Measurements from ENCODE around the gene OR6N1. TPM values are rescaled to one million over a fixed set of nuclear protein-coding genes. Genes with fewer than 3 reads are reported as not detected.

OR6N1 gene
- polyA plus RNA-seq, 1 donor (not counting 4 experiments of a cell fraction or from before 2014, with no cell fraction given): not detected

DNA sequence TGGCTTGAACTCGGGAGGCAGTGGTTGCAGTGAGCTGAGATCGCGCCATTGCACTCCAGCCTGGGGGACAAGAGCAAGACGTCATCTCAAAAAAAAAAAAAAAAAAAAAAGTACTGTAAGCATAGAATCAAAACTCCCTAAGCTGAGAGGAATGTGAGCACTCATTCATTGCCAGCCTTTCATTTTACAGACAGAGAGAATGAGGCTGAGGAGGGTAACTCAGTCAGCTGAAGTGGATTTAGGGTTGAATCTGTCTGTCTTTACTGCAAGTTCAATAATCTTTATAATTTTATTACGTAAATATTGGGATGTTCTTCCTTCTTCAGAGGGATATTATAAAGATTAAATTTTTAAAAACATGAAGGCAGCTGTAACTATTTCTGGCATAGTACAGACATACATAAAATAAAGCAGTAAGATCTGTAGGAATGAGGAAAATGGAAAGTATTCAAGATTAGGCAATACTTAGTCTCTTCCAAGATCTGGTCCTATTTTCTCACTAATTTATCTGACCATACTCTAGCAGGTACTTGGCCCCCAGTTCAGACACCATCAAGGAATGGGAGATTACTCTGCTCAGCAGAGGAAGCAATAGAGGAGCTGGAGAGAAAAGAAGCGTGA lies 35.0 kb upstream of the OR6N1 start:
- Histone ChIP-seq H3K27me3 (ENCODE audit: control insufficient read depth, extremely low read depth, insufficient read depth, low read length) (no peaks in the 10 kb centered on the region), H2AFZ (ENCODE audit: control insufficient read depth, low read length) (no peak overlapping the region), H3K79me2 (ENCODE audit: control insufficient read depth, insufficient read depth, low read length) (no peaks in the 10 kb centered on the region), H3K9me1 (ENCODE audit: control insufficient read depth, extremely low read depth, insufficient read depth, low read length) (no peaks in the 10 kb centered on the region), H3K4me3 (ENCODE audit: control insufficient read depth in 2 of 3, extremely low read depth in 1 of 3, insufficient read depth in 2 of 3, low read depth in 1 of 3, low read length in 3 of 3) (no peak overlapping the region), H3K9me3 (ENCODE audit: control insufficient read depth, low read depth, low read length) (no peaks in the 10 kb centered on the region), H3K27ac (ENCODE audit: control insufficient read depth, insufficient read depth, low read length) (no peak overlapping the region), H3K4me1 (ENCODE audit: control insufficient read depth, extremely low read depth, insufficient read depth, low read length) (no peaks in the 10 kb centered on the region), H3K9ac (ENCODE audit: control insufficient read depth, extremely low read depth, insufficient read depth, low read length) (no peak overlapping the region), H3K4me2 (ENCODE audit: control insufficient read depth, extremely low read depth, insufficient read depth, low read depth, low read length) (no peak overlapping the region), H4K20me1 (ENCODE audit: control insufficient read depth, extremely low read depth, insufficient read depth, low read length) (no peaks in the 10 kb centered on the region), H3K36me3 (ENCODE audit: control insufficient read depth in 2 of 2, extremely low read depth in 1 of 2, insufficient read depth in 2 of 2, low read length in 2 of 2) (no peaks in the 10 kb centered on the region)
- FAIRE-seq (no peak), DNase-seq (ENCODE audit: low read depth, low spot score) (no peak)
- dilution Hi-C loops (cut with MboI; ENCODE audit: extremely low pct_ligation_motif_present, low sequenced_read_pairs): no loop called here
- TF ChIP-seq, protein P1, sequence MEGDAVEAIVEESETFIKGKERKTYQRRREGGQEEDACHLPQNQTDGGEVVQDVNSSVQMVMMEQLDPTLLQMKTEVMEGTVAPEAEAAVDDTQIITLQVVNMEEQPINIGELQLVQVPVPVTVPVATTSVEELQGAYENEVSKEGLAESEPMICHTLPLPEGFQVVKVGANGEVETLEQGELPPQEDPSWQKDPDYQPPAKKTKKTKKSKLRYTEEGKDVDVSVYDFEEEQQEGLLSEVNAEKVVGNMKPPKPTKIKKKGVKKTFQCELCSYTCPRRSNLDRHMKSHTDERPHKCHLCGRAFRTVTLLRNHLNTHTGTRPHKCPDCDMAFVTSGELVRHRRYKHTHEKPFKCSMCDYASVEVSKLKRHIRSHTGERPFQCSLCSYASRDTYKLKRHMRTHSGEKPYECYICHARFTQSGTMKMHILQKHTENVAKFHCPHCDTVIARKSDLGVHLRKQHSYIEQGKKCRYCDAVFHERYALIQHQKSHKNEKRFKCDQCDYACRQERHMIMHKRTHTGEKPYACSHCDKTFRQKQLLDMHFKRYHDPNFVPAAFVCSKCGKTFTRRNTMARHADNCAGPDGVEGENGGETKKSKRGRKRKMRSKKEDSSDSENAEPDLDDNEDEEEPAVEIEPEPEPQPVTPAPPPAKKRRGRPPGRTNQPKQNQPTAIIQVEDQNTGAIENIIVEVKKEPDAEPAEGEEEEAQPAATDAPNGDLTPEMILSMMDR (optimal IDR thresholded peaks at IDR 0.05 in 1 of 3, IDR thresholded peaks at IDR 0.05 in 1 of 3, conservative IDR thresholded peaks at IDR 0.05 in 1 of 3; ENCODE audit: extremely low read depth in 1 of 3, insufficient read depth in 2 of 3, low read length in 3 of 3): no peak
- no peak for TF ChIP-seq EZH2 (IDR thresholded peaks at IDR 0.05; ENCODE audit: low read length)

- no peaks in the 10 kb centered on the region for H3K36me3 ChIP-seq (ENCODE audit: control insufficient read depth in 2 of 2, extremely low read depth in 1 of 2, insufficient read depth in 2 of 2, low read length in 2 of 2)
- no peak overlapping the region for H3K27ac ChIP-seq (ENCODE audit: control insufficient read depth, insufficient read depth, low read length)
- DNase-seq (ENCODE audit: low read depth, low spot score): no peak
- no peak overlapping the region for H3K9ac ChIP-seq (ENCODE audit: control insufficient read depth, extremely low read depth, insufficient read depth, low read length)
- dilution Hi-C loops (cut with MboI; ENCODE audit: extremely low pct_ligation_motif_present, low sequenced_read_pairs): no loop called here
- no peak for FAIRE-seq
- no peaks in the 10 kb centered on the region for H3K79me2 ChIP-seq (ENCODE audit: control insufficient read depth, insufficient read depth, low read length)
- no peaks in the 10 kb centered on the region for H3K9me3 ChIP-seq (ENCODE audit: control insufficient read depth, low read depth, low read length)
- H3K4me3 ChIP-seq (ENCODE audit: control insufficient read depth in 2 of 3, extremely low read depth in 1 of 3, insufficient read depth in 2 of 3, low read depth in 1 of 3, low read length in 3 of 3): no peak overlapping the region
- no peak for TF ChIP-seq EZH2 (IDR thresholded peaks at IDR 0.05; ENCODE audit: low read length)
- TF ChIP-seq, protein P1 (optimal IDR thresholded peaks at IDR 0.05 in 1 of 3, IDR thresholded peaks at IDR 0.05 in 1 of 3, conservative IDR thresholded peaks at IDR 0.05 in 1 of 3; ENCODE audit: extremely low read depth in 1 of 3, insufficient read depth in 2 of 3, low read length in 3 of 3): no peak
- no peak overlapping the region for H2AFZ ChIP-seq (ENCODE audit: control insufficient read depth, low read length)
- H3K4me2 ChIP-seq (ENCODE audit: control insufficient read depth, extremely low read depth, insufficient read depth, low read depth, low read length): no peak overlapping the region
- H3K4me1 ChIP-seq (ENCODE audit: control insufficient read depth, extremely low read depth, insufficient read depth, low read length): no peaks in the 10 kb centered on the region
- no peaks in the 10 kb centered on the region for H4K20me1 ChIP-seq (ENCODE audit: control insufficient read depth, extremely low read depth, insufficient read depth, low read length)
- H3K27me3 ChIP-seq (ENCODE audit: control insufficient read depth, extremely low read depth, insufficient read depth, low read length): no peaks in the 10 kb centered on the region
- no peaks in the 10 kb centered on the region for H3K9me1 ChIP-seq (ENCODE audit: control insufficient read depth, extremely low read depth, insufficient read depth, low read length)
These were observed 31.7 kb upstream of the OR6N1 start for GRCh38 chr1:158803678-158804077.
